ENCODE measurements around the gene HIPK1. TPM values are rescaled to one million over a fixed set of nuclear protein-coding genes. Genes with fewer than 3 reads are reported as not detected.
"Not testable (repeated sequence)": the region's sequence is repeated elsewhere in the genome, so short reads cannot be mapped to it uniquely, and the experiment has no call there.

Gene HIPK1
- total RNA-seq, 1 experiment from 2014 or later, result 40.1 TPM

- Histone ChIP-seq H3K4me1 (ENCODE audit: control insufficient read depth in 1 of 2, insufficient read depth in 2 of 2, low read length in 2 of 2) (peaks cover 0 to under 1% of the 10 kb centered on the region in 2 experiments; a peak in 1 of 4 replicates), H4K20me1 (ENCODE audit: insufficient read depth) (no peaks in the 10 kb centered on the region), H3K36me3 (ENCODE audit: control insufficient read depth in 1 of 2, insufficient read depth in 2 of 2, low read length in 2 of 2) (no peaks in the 10 kb centered on the region), H2AFZ (ENCODE audit: low read depth, low read length, poor library complexity, severe bottlenecking) (no peak overlapping the region), H3K9ac (ENCODE audit: low read length) (no peak overlapping the region), H3K4me2 (ENCODE audit: low read length) (no peak overlapping the region), H3K27me3 (ENCODE audit: insufficient read depth, low read length) (no peaks in the 10 kb centered on the region), H3K79me2 (ENCODE audit: insufficient read depth, low read length) (no peaks in the 10 kb centered on the region), H3K27ac (ENCODE audit: low read depth, low read length) (no peak overlapping the region), H3K9me3 (ENCODE audit: control insufficient read depth in 1 of 2, insufficient read depth in 1 of 2, low read depth in 1 of 2, low read length in 2 of 2) (no peaks in the 10 kb centered on the region), H3K9me2 (ENCODE audit: insufficient read depth) (no peaks in the 10 kb centered on the region), H3K4me3 (replicated peaks in 1 of 2; ENCODE audit: low read depth in 1 of 2, low read length in 2 of 2) (no peak overlapping the region)
- no peak for ATAC-seq
- POLR2A ChIA-PET, result no interaction called here
- RAD21 ChIA-PET (ENCODE audit: low non-redundant PET in 1 of 2, low total read pairs in 2 of 2, uncharacterized antibody in 2 of 2, unreplicated experiment in 2 of 2), result no interaction called here
- BruUV-seq (replicated peaks), result no TSS peak
- no peak for DNase-seq (ENCODE audit: low read depth, low spot score)
- TF ChIP-seq ZNF274 (IDR thresholded peaks at IDR 0.05; ENCODE audit: low read depth, low read length) (no peak), ZFX (IDR thresholded peaks at IDR 0.05) (no peak), POLR2AphosphoS5 (IDR thresholded peaks at IDR 0.05; ENCODE audit: low read depth, low read length) (no peak), EGR1 (IDR thresholded peaks at IDR 0.05; ENCODE audit: low read depth) (no peak), TCF7L2 (IDR thresholded peaks at IDR 0.05; ENCODE audit: borderline replicate concordance, extremely low read depth, insufficient read depth, insufficient read length) (no peak), POLR2A (IDR thresholded peaks at IDR 0.05; ENCODE audit: borderline replicate concordance, extremely low read depth, insufficient read depth, insufficient read length) (no peak), MAX (IDR thresholded peaks at IDR 0.05) (no peak)
- CTCF ChIA-PET, result interaction anchor here (0.9 kb wide), 1 partner anchor 279 kb away, joined by 4 read pairs; no protein-coding TSS in a partner anchor
- intact Hi-C loops (cut with micrococcal nuclease), result no loop called here
These were observed 74.3 kb downstream of the HIPK1 start for GRCh38 chr1:114003431-114003830.

- POLR2A ChIA-PET; H3K27me3 ChIP-seq (ENCODE audit: insufficient read depth, low read length); CTCF ChIA-PET: not testable (repeated sequence)
These were observed 77.7 kb downstream of the HIPK1 start for GRCh38 chr1:114006825-114007224.

More at GRCh38 chr1:114006825-114007224, 77.7 kb downstream of the HIPK1 start:
- BruUV-seq (replicated peaks); RAD21 ChIA-PET (ENCODE audit: low non-redundant PET in 1 of 2, low total read pairs in 2 of 2, uncharacterized antibody in 2 of 2, unreplicated experiment in 2 of 2); H3K4me1 ChIP-seq (ENCODE audit: control insufficient read depth in 1 of 2, insufficient read depth in 2 of 2, low read length in 2 of 2); H3K9ac ChIP-seq (ENCODE audit: low read length); H3K4me3 ChIP-seq (replicated peaks in 1 of 2; ENCODE audit: low read depth in 1 of 2, low read length in 2 of 2); H3K79me2 ChIP-seq (ENCODE audit: insufficient read depth, low read length); intact Hi-C loops (cut with micrococcal nuclease); H3K9me3 ChIP-seq (ENCODE audit: control insufficient read depth in 1 of 2, insufficient read depth in 1 of 2, low read depth in 1 of 2, low read length in 2 of 2); DNase-seq (ENCODE audit: low read depth, low spot score); H3K9me2 ChIP-seq (ENCODE audit: insufficient read depth); H3K4me2 ChIP-seq (ENCODE audit: low read length); H2AFZ ChIP-seq (ENCODE audit: low read depth, low read length, poor library complexity, severe bottlenecking); H3K27ac ChIP-seq (ENCODE audit: low read depth, low read length); H4K20me1 ChIP-seq (ENCODE audit: insufficient read depth); ATAC-seq; H3K36me3 ChIP-seq (ENCODE audit: control insufficient read depth in 1 of 2, insufficient read depth in 2 of 2, low read length in 2 of 2): not testable (repeated sequence)
